Activated gamma-delta T cell (primary cell): ENCODE data around the gene SEPTIN14.
"Not testable (repeated sequence)": the region's sequence is repeated elsewhere in the genome, so short reads cannot be mapped to it uniquely, and the experiment has no call there.

Experiments used
- DNase-seq: peaks from one replicate; lab custom pipeline; 2025; lab: John Stamatoyannopoulos, UW

SEPTIN14 gene

DNA sequence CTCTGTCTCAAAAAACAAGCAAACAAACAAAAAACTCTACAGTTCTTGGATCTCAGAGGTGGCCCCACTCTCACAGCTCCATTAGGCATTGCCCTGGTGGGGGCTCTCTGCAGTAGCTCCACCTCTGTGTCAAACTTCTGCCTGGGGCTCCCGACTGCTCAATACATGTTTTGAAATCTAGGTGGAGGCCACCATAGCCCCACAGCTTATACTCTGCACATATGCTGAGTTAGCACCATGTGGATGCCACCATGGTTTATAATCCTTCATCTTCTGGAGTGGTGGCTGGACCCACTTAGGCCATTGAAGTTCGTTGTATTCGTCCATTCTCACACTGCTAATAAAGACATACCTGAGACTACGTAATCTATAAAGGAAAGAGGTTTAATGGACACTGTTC is 78.4 kb downstream of the SEPTIN14 start:
- DNase-seq = no peak

DNA sequence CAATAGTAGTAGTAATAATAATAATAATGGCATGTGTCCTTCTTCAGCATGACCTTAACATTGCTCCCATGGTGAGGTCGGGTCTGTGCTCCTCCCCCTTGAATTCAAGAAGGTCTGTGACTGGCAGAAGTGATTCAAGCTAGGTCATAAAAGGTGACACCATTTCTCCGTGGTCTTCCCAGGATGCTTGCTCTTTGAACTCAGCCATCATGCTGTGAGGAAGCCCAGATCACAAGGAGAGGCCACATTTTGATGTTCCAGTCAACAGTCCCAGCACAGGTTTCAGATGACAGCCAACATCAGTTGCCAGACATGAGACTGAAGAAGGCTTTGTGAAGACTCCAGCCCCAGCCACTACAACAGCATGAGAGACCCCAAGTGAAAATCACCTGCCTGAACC is 83.9 kb downstream of the SEPTIN14 start:
- DNase-seq = no peak

DNA sequence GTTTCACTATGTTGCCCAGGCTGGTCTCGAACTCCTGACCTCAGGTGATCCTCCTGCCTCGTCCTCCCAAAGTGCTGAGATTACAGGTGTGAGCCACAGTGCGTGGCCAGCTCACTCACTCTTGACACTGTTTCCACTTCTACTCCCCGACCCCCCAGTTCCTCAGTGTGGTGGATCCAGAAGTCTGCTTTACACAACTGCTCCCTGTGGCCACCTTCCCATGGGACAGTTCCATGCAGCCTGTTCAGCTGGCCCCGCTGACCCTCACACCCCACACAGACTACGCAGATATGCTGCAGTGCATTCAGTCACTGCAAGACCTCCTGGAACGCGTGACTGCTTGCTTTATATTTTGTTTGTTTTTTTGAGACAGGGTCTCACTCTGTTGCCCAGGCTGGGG is 86.4 kb downstream of the SEPTIN14 start:
- DNase-seq = no peak

DNA sequence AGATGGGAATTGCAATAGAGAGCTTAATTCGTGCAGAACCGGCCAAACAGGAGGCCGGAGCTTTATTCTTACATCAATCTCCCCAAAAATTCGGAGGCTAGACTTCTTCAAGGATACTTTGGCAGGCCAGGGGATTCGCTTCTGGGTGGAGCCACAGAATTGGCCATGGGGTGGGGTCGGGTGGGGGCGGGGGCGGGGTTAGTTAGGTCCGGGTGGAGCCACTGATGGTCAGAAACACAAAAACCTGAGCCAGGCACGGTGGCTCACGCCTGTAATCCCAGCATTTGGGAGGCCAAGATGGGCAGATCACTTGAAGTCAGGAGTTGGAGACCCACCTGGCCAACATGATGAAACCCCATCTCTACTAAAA is 87.5 kb downstream of the SEPTIN14 start:
- no peak for DNase-seq

DNA sequence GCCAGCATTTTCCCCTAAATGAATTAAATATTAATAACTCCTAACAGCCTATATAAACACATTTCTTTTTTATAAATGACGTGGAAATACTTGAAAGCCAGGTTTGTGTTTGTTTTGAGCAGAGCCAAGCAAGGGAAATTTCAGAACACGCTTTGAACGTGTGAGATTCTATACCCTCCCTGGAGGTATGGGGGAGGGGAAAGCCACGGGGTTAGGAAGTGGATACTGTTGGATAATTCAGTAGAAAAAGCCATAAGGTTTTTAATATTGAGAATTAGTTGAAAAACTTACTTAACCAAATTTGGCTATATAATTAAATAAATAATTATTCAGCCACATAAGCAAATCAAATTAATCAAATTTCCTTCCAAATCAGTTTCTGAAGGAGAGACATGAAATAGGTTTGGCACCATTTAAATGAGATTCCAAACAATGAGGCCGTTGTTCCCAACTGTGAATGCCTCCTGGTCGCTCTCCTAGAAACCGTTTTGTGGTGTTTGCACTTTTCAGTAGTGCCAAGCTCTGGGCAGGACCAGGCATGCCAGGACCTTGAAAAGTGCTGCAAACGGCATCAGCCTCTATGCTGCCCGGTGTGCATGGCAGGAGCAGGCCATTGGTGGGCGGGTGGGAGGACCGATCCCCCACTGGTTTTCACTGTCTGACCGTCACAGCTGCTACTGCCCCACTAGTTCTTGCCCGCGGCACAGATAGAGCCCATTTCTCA is 88.1 kb downstream of the SEPTIN14 start:
- no peak for DNase-seq

DNA sequence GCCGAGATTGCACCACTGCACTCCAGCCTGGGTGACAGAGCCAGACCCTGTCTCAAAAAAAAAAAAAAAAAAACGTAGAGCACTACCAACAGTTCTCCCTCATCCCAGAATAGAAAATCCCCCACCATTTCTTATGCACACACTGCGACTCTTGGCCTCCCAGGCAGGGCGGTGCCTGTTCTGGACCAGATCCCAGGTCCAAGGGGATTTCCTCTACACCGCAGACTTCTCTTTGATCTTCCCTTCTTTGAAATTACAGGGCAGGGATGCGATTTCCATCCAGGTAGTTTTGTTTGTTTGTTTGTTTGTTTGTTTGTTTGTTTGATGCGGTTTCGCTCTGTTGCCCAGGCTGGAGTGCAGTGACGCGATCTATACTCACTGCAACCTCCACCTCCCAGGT is 91.8 kb downstream of the SEPTIN14 start:
- no peak for DNase-seq

DNA sequence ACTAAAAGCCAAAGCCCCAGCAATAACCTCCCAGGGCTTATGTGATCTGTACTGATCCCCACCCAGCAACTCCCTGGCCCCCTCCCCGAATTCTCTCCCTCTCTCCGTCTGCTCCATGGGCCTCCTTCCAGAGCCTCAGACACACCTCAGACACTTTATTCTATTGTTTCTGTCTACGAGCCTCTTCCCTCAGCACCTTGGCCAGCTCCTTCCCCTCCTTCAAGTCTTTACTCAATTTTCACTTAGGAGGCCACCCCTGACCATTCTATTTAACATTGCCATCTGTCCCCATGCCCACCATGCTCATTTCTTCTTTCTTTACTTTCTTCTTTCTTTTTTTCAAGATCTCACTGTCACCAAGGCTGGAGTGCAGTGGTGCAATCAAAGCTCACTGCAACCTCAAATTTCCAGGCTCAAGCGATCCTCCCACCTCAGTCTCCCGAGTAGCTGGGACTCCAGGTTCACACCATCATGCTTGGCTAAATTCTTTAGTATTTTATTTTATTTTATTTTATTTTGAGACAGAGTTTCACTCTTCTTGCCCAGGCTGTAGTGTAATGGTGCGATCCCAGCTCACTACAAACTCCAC is 109.2 kb downstream of the SEPTIN14 start:
- not testable (repeated sequence) for DNase-seq

DNA sequence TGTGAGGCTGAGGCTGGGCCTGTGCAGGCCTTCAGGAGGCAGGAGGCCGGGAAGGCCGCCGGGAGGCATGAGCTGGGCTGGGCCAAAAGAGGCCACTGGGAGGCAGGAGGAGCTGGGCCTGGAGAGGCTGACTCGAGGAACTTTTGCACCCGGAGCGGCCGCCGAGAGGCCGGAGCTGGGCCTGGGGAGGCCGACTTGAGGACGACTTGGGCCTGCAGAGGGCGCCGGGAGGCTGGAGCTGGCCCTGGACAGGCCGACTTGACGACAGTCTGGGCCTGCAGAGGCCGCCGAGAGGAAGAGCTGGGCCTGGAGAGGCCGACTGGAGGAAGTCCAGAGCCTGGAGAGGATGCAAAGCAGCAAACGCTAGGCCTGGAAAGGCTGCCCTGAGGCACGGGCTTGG is 117.8 kb downstream of the SEPTIN14 start:
- DNase-seq = not testable (repeated sequence)
